ENCODE measurements around the gene ASAH2.
"Not testable (repeated sequence)": the region's sequence is repeated elsewhere in the genome, so short reads cannot be mapped to it uniquely, and the experiment has no call there.

ASAH2 gene

DNA sequence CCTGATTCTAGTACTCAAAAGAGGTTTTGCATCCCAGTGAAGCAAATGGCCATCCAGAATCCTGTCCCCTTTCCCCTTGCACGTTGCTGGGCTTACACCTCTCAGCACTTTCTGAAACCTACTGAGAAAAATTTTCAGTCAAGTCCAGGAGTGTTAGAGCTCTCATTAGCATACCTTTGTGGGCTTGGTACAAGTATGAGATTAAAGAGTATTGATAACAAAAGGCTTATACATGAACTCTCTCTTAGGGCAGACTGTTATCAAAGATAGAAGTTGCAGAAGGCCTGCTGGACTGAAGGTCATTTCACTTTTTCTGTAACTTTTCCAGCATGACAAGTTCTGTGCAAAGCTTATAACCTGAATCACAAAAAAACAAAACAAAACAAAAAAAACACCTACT is at the start of gene ASAH2:
Gene ASAH2 (minus strand): TSS at position 123 of the 400 bp plus-strand sequence. CDS start 2,906 bp downstream, outside the sequence.
- DNase-seq = no peak

DNA sequence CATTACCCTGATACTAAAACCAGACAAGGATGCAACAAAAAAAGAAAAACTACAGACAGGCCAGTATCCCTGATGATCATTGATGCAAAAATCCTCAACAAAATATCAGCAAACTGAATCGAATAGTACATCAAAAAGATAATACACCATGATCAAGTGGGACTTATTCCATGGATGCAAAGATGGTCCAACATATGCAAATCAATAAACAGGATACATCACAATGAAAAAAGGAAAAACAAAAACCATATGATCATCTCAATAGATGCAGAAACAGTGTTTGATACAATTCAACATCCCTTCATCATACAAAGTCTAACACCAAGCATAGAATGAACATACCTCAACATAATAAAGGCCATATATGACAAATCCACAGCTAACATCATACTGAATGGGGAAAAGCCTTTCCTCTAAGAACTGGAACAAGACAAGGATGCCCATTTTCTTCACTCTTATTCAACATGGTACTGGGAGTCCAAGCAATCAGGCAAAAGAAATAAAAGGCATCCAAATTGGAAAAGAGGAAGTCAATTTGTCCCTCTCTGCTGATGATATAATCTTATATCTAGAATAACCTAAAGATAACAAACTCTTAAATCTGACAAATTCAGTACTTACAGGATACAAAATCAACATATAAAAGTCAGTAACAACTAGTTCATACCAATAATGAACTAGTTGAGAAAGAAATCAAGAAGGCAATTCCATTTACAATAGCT is 48.8 kb upstream of the ASAH2 start:
- DNase-seq = no peak

DNA sequence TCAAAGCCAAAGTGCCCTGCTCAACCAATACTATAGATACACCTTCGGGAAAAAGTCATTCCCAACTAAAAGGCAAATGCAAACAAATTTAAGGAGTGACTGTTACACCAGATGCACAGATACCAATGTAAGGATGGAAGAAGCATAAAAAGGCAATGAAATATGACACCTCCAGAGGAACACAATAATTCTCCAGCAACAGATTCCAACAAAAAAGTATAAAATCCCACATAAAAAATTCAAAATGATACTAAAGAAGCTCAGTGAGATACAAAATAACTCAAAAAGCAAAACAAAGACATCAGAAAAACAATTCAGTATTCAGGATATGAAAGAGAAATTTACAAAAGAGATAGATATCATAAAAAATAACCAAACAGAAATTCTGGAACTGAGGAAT is 44.1 kb upstream of the ASAH2 start:
- DNase-seq = no peak

DNA sequence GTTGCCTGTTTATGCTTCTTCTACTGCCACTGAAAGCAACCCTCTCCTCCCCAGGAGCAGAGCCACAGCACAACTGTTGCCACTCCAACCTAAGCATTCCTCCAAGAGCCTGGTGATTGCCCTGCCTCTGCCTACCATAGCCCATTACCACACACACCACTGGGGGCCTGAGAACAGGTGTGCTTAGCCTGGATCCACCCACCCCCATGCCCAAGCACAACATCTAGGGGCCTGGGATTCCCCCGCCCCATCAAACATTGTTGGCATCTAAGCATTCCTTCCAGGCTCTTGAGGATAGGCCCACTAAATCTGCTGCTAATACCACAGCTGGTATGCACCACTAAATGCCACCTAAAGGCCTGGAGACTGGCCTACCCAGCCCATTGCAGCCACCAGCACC is 43.3 kb upstream of the ASAH2 start:
- DNase-seq = no peak

DNA sequence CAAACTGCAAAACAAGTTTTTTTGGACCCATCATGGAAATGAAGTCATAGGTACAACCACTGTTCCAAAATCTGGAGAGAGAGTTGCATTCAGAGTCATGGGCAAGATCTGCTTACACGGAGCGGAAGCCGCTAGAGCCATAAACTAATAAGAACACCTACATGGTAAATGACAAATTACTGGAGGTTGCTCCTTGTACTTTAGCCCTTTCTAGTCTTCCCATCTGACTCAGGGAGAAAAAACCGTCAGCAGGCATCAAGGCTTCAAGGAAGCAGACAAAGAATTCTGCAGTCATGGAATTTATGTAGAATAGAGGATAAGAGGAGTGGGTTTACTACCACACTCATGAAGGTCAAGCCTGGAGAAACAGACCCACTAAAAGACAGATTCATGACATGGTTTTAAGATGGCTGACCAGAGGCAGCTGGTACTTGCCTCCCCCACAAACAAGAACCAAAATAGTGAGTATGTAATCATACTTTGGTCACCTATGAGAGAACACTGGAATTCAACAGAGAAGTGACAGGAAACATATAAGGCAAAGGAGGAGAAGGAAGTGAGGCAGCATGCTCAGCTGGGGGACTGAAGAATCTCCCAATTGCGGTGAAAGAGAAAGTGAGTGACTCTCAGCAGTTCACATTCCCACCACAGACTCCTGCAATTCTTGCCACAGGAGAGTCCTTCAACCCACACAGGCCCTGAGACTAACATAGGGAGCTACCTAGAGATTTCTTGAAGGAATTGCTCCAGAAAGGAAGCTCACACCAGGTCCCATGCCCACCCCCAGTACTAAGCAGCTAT is 42.4 kb upstream of the ASAH2 start:
- no peak for DNase-seq

DNA sequence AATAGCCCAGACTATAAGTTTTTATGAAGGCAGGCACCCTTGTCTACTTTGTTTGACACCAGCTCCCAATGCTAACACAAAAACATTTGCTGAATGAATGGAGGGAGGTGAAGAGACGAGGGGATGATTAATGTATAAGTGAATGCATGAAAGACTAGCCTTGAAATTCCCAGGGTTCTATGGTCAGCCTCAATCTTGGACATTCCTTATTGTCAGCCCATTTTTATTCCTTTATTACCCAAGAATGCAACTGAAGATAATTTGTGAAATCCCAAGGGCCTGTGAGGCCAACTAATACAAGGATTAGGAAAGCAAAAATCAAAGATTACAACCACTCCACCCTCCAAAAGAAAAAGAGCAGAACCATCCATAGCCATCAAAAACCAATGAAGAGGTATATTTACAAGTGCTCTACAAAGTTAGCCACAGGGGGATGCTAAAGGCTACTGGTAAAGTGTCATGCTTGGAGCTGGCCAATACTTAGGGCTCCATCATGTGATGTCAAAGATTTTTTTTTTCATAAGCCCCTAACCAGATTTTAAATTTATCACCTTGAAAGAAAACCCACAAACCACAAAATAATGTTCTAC is 40.0 kb upstream of the ASAH2 start:
- no peak for DNase-seq

DNA sequence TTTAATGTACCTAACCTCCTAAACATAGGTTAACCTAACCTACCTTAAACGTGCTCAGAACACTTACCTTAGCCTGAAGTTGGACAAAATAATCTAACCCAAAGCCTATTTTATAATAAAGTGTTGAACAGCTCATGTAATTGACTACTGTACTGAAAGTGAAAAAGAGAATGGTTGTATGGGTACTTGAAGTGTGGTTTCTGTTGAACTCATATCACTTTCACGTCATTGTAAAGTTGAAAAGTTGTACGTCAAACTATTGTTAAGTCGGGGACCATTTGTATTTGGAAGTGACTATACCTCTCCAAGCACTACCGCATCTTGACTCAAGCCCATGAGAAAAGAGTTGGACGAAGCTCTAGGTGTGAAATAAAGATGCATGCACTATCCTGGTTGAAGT is 37.9 kb upstream of the ASAH2 start:
- DNase-seq = no peak

DNA sequence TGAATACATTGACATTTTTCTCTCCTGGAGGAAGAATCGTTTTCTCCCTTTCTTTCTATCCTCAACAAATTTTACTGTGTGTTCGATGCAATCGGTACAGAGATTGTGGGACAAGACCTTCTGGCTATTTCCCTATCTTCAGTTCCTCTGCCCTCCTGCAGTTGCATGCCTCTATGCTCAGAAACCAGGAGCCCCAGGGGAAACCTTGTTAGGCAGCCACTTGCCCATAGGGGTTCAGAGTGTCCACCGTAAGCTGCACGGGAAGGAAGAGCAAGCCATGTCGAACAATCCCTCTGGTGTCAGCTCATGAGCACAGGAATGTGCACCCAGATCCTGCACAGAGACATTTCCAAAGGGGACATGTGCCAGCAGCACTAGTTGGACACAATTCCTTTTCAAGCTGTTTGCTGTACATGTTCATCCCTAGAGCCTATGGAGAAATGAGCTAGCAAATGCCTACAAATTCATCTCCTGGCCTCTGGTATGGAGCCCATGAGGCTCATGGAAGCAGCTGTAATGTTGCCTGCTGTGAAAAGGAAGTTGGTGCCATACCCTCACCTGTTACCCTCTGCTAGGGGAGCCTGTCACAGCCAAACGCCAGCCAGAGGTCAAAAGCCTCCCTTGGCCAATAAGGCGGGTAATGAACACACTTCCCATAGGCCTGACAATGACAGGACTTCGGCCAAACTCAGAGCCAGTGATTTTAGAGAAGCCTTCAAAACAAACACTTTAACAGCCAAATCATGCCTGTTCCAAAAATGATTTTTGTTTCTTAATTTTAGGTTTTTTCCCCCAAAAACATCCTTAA is 35.9 kb upstream of the ASAH2 start:
- no peak for DNase-seq

DNA sequence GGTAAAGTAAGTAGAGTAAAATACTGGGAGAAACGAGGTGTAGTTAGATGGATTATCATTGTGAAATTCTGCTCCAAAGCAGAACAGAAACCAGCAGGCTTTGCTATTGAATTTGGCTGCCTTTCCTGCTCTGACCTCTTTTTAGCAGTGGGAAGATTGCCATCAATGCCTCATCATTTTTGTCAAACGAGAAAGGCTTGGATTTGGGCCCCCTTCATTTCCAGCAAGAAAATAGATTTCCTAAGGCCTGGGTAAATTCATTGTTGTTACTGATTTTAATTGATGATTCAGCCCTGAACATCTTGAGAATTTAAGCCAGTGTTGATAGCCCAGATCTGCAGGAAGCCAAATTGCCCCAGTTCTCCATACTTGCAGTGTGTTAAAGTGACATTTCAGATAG is 35.2 kb upstream of the ASAH2 start:
- DNase-seq = peak in 1 of 2 donors; percentile 40

DNA sequence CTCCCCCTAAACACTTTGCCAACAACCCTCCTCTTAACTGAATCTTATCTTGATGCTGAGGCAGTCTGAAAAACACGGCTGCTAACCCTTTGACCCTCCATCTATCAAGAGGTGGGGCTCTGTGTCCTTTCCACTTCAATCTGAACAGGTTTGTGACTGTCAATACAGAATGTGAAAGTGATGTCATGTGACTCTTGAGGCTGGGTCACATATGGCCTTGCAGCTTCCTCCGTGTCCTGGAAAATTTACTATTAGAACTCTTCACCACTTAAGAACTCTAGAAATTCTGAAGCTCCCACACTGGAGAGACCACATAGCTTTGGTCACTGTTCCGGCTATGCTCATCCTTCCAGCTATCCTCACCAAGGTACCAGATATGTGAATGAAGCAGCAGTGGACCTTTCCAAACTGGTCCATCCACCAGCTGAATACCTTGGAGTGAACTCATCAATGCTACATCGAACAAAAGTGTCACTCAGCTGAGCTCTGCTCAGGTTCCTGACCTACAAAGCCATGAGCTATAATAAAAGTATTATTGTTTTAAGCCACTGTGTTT is 30.7 kb upstream of the ASAH2 start:
- no peak for DNase-seq

DNA sequence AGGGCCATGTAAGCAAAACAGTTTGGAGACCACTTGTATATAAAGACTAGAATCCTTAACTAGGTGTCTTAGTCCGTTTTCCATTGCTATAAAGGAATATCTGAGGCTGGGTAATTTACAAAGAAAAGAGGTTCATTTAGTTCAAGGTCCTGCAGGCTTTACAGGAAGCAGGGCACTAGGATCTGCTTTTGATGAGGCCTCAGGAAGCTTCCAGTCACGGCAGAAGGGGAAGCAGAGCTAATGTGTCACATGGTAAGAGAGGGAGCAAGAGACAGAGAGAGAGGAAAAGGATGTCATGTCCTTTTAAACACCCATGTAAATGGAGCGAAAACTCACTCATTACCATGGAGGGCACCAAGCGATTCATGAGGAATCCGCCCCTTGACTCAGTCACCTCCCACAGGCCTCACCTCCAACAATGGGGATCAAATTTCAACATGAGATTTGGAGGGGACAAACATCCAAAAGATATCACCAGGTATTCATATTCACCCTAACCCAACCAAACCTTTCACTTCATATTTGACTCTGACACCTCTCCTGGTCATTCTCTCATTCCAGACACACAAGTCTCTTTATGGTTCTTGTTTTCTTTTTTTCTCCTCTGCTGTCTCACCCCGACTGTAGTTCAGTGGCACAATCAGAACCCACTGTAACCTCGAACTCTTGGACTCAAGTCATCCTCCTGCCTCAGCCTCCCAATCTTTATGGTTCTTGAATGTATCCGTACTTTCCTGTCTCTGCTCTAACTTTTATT is 30.1 kb upstream of the ASAH2 start:
- DNase-seq = no peak

DNA sequence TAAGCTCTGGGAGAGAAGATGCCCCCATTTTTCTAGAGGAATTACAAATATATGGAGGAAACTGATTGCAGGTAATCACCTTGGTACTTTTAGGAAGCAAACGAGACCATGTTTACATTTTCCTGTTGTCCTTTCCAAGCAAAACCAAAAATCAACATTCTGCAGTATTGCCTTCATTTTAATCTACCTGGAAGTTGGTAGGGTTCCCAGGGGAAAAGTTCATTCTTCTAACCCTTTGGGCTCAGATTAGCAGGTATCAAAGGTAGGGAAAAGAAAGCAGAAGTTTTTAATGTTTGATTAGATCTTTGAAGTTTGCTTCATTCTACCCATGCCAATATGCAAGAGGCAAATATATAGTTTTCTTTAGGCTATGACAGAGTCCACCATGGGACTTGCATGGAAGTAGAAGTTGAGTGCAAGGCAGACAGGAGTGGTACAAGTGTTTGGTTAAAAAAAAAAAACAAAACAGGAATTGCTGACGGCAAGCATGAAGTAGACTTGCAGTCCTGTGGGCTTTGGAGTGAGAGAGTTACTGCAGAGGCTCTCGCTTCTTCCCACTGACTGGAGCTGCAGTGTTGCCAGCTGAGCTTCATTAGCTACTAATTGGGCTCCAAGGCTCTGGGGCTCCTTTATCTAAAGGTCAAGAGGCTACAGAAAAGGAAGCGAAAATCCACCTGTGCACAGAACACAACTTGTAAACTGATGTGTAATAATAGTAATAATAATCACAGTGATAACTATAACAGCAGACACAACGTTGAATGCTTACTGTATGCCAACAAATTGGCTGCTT is 28.9 kb upstream of the ASAH2 start:
- DNase-seq = no peak

DNA sequence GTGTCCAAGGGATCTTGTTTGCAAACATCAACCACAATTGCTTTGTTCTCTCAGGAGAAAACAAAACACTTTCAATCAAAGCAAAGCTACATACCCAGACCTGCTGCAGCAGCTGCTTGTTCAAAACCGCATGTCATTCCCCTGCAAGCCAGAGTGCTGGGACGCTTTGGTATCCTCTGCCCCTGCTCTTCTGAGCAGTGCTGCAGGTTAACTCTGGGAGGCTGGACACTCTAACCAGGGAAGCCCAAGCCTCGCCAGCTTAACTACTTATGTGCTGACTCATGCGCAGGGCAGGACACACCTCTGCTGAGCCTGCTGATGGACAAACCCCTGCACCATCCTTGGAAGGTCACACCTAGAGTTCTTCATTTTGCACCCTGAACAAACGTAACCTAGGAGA is 28.2 kb upstream of the ASAH2 start:
- DNase-seq = no peak

DNA sequence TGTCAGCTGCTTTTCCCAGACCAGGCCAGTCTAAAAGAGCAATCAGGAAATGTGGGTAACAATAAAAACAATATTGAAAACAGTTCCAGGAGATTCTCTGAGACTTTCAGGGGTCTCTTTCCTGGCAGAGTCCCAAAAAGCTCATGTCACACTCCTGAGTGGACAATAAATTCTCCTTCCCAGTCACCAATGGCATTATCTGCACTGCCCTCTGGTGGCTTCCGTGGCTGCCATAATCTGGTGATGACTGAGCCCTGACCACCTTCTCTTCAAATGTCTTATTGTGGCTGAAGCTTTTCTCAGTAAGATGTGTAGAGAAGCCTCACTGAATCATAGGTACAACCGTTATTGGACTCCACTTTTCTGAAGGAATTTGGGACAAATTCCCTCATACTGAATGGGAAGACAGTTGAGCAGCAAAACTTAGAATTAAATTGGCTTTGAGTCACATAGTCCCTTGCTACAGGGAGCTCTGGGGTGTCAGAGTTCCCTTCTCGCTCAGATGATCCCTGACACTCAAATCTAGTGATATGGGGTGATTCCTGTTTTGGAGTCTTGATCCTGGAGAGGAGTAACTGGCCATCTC is 24.4 kb upstream of the ASAH2 start:
- peak in 1 of 2 donors; percentile 20 for DNase-seq

DNA sequence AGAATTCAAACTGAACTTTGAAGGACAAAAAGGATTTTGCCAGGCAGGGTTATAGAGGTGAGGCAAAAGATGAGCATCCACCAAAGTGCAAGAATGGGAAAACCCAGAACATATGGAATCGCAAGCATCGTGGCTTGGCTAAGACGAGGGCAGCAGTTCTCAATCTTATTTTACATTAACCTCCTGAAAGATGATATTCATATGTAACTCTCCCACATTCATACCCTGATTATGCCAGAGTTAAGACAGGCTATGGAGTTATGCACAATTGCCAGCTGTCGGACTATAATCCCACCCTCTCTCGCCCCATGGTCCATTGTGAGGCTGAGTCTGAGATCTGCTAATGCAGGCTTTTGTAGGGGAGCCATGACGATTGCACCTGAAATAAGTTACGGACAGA is 21.2 kb upstream of the ASAH2 start:
- DNase-seq = no peak

DNA sequence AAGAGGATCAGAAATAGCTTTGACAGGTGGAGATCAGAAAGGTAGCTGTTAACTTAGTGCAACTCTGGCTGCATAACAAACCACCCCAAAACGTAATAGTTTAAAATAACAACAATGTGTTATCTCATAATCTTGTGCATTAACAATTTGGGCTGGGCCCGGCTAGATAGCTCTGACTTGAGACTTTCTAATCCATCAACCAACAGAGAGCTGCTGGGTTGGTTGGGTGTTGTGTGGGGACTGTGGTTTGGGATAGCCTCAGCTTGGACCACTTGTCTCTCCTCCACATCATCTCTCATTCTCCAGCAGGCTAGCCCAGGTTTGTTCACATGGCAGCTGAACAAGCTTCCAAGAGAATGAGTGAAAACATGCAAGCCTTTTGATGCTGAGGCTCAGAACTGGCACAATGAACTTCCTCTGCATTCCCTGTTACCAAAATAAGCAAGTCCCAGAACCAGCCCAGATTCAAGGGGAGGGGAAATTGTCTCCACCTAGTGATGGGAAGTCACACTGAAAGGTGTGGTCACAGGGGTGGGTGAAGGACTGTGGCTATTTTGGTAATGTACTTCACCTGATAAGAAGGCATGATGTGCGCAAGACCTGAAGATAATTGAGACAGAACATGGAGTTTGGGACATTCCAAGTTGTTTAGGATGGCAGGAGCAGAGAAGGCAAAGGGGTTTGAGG is 20.4 kb upstream of the ASAH2 start:
- DNase-seq = no peak

DNA sequence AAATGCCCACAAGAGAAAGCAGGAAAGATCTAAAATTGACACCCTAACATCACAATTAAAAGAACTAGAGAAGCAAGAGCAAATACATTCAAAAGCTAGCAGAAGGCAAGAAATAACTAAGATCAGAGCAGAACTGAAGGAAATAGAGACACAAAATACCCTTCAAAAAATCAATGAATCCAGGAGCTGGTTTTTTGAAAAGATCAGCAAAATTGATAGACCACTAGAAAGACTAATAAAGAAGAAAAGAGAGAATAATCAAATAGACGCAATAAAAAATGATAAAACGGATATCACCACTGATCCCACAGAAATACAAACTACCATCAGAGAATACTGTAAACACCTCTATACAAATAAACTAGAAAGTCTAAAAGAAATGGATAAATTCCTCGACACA is 16.6 kb upstream of the ASAH2 start:
- DNase-seq = not testable (repeated sequence)

DNA sequence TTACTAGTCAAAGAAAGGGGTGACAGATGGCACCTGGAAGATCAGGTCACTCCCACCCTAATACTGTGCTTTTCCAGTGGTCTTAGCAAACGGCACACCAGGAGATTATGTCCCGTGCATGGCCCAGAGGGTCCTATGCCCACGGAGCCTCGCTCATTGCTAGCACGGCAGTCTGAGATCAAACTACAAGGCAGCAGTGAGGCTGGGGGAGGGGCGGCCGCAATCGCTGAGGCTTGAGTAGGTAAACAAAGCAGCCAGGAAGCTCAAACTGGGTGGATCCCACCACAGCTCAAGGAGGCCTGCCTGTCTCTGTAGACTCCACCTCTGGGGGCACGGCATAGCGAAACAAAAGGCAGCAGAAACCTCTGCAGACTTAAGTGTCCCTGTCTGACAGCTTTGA is 11.3 kb upstream of the ASAH2 start:
- not testable (repeated sequence) for DNase-seq

DNA sequence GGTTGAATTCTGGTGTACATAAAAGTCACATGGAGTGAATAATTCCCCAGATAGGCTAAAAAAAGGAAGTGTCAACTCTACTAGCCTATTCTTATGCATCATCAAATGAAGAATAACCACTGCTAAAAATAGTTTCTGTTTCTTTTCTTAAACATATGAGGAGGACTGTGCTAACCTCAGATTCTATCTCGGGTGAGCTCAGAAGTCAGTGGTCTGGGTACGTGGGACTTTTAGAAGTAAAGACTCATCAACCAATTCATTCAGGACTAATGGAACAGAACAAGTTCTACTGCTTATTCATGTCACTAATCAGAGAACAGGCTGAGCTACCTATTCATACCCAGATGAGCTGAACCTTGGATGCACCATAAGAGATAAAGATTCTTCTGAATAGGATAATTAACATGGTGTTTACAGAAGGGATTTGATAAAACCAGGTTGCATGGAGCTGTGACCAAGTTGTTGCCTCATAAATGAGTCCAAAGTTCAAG is 9.5 kb upstream of the ASAH2 start:
- DNase-seq = no peak

DNA sequence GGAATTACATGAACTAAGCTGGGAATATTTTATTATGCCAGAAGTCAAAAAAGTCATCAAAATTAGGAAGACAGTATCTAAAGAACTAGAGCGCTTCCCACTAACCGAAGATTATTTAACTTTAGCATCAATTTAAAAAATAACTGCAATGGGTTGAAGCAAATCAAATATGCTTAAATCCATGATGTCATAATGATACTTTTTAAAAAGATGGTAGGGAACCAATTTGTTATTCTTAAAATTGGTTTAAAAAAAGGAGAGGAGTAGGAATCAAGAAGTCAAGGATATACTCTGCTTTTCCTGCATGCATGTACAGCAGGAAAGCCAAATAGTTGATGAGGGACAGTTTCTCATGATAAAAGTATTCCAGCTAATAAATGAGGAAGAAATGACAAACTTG is 3.2 kb upstream of the ASAH2 start:
- no peak for DNase-seq
